Effector CD8-positive, alpha-beta T cell (primary cell): ENCODE results near the gene PPP2R5E.
A peak's percentile ranks its signal among the peaks of the same experiment; 100 is the strongest.

ENCODE experiments used
- DNase-seq: peaks from one replicate; lab custom pipeline; 2025; lab: John Stamatoyannopoulos, UW

Gene PPP2R5E

GRCh38 chr14:63432888-63433552 lies 110.2 kb downstream of the PPP2R5E start:
- DNase-seq: no peak

- no peak for DNase-seq
Observed at GRCh38 chr14:63432228-63432627, 110.9 kb downstream of the PPP2R5E start.

- DNase-seq: no peak
Observed at GRCh38 chr14:63431466-63431865, 111.7 kb downstream of the PPP2R5E start.

- DNase-seq: no peak
Observed at GRCh38 chr14:63428486-63428885, 114.7 kb downstream of the PPP2R5E start.

- no peak for DNase-seq
Observed at GRCh38 chr14:63426838-63427352, 116.3 kb downstream of the PPP2R5E start.

- no peak for DNase-seq
Observed at GRCh38 chr14:63423889-63424288, 119.3 kb downstream of the PPP2R5E start.

- no peak for DNase-seq
Observed at GRCh38 chr14:63423381-63423780, 119.8 kb downstream of the PPP2R5E start.

GRCh38 chr14:63421919-63422318 lies 121.3 kb downstream of the PPP2R5E start:
- DNase-seq: no peak

- no peak for DNase-seq
Observed at GRCh38 chr14:63421226-63421625, 122.0 kb downstream of the PPP2R5E start.

GRCh38 chr14:63418020-63418419 lies 125.2 kb downstream of the PPP2R5E start:
- DNase-seq: no peak

GRCh38 chr14:63413009-63413408 lies 130.2 kb downstream of the PPP2R5E start:
- no peak for DNase-seq

- no peak for DNase-seq
Observed at GRCh38 chr14:63406333-63406732, 136.8 kb downstream of the PPP2R5E start.

- DNase-seq: no peak
Observed at GRCh38 chr14:63405715-63406114, 137.5 kb downstream of the PPP2R5E start.

- no peak for DNase-seq
Observed at GRCh38 chr14:63404906-63405305, 138.3 kb downstream of the PPP2R5E start.

GRCh38 chr14:63401646-63402045 lies 141.5 kb downstream of the PPP2R5E start:
- no peak for DNase-seq

GRCh38 chr14:63398952-63399351 lies 144.2 kb downstream of the PPP2R5E start:
- DNase-seq: no peak

GRCh38 chr14:63394841-63395240 lies 148.3 kb downstream of the PPP2R5E start:
- no peak for DNase-seq

GRCh38 chr14:63394432-63394831 lies 148.7 kb downstream of the PPP2R5E start:
- no peak for DNase-seq

GRCh38 chr14:63393012-63393411 lies 150.2 kb downstream of the PPP2R5E start:
- no peak for DNase-seq

GRCh38 chr14:63392236-63392635 lies 150.9 kb downstream of the PPP2R5E start:
- DNase-seq: no peak

GRCh38 chr14:63388766-63389431 lies 154.3 kb downstream of the PPP2R5E start:
- DNase-seq: peak; percentile 10

- no peak for DNase-seq
Observed at GRCh38 chr14:63387711-63388110, 155.5 kb downstream of the PPP2R5E start.

- no peak for DNase-seq
Observed at GRCh38 chr14:63383776-63384367, 159.3 kb downstream of the PPP2R5E start.
